IMR-90 (cell line): Measurements from ENCODE around the gene TAS2R50. TPM values are rescaled to one million over a fixed set of nuclear protein-coding genes. Genes with fewer than 3 reads are reported as not detected.

Experiments
- ATAC-seq: fragments of 200-7000 bp; cut with Tn5 transposase; 2 replicates; pipeline ENCODE4 v1.9.1; 2020; ENCODE audit warnings: low read depth, mild to moderate bottlenecking, moderate library complexity
- BruUV-seq: library from RNA; stranded (reverse); fragments of 400-500 nt; replicated peaks from 2 replicates; lab custom pipeline; 2021; lab: Mats Ljungman, UMichigan
- CTCF ChIA-PET: fragments of 300-600 bp; formaldehyde crosslinking; extraction: SDS; loops from one replicate; lab custom pipeline; 2021; ENCODE audit warnings: antibody characterized with exemption; lab: Yijun Ruan, JAX
- POLR2A ChIA-PET: fragments of 300-600 bp; sonication (Branson Sonifier 250); formaldehyde crosslinking; loops from one replicate; lab custom pipeline; 2022; ENCODE audit warnings: antibody characterized with exemption; ENCODE audit not compliant: unreplicated experiment; lab: Charles Lee
- DNase-seq: peaks from one replicate; pipeline ENCODE4 v3.0.0; 2013
- H2AFZ ChIP-seq: replicated peaks from 2 replicates; pipeline ENCODE3; 2013; ENCODE audit warnings: low read length, mild to moderate bottlenecking; ENCODE audit not compliant: poor library complexity
- H2AK5ac ChIP-seq: 2 replicates; pipeline ENCODE4 v1.6.1; 2013; ENCODE audit warnings: low read depth, low read length, inconsistent platforms
- H2AK9ac ChIP-seq: replicated peaks from 2 replicates; pipeline ENCODE3; 2013; ENCODE audit warnings: mild to moderate bottlenecking, low read depth, low read length, moderate library complexity; ENCODE audit not compliant: poor library complexity
- H2BK120ac ChIP-seq: 2 replicates; pipeline ENCODE4 v1.6.1; 2013; ENCODE audit warnings: low read depth, low read length, inconsistent platforms
- H2BK15ac ChIP-seq: 3 replicates; pipeline ENCODE4 v1.6.1; 2013; ENCODE audit warnings: low read depth, low read length, inconsistent platforms
- H2BK20ac ChIP-seq: 2 replicates; pipeline ENCODE4 v1.6.1; 2013; ENCODE audit warnings: low read depth, mild to moderate bottlenecking, inconsistent platforms, low read length, moderate library complexity
- H2BK5ac ChIP-seq: 2 replicates; pipeline ENCODE4 v1.6.1; 2013; ENCODE audit warnings: mild to moderate bottlenecking, low read depth, low read length, inconsistent platforms; ENCODE audit not compliant: poor library complexity, severe bottlenecking
- H3K14ac ChIP-seq: replicated peaks from 2 replicates; pipeline ENCODE4 v1.6.1; 2013; ENCODE audit warnings: low read depth, low read length, inconsistent platforms
- H3K18ac ChIP-seq: 2 replicates; pipeline ENCODE4 v1.6.1; 2013; ENCODE audit warnings: low read depth, low read length, control low read depth
- H3K23ac ChIP-seq: 2 replicates; pipeline ENCODE4 v1.6.1; 2013; ENCODE audit warnings: low read depth, low read length, inconsistent platforms
- H3K27ac ChIP-seq: 2 replicates; pipeline ENCODE4 v1.5.1; 2013; ENCODE audit warnings: mild to moderate bottlenecking, control low read depth, low read length; ENCODE audit not compliant: insufficient read depth
- H3K27me3 ChIP-seq: 2 replicates; pipeline ENCODE4 v1.6.1; 2013; ENCODE audit warnings: low read length; ENCODE audit not compliant: control insufficient read depth, insufficient read depth
- H3K36me3 ChIP-seq: 2 replicates; pipeline ENCODE4 v1.6.1; 2013; ENCODE audit warnings: low read length, mixed read lengths; ENCODE audit not compliant: control insufficient read depth, insufficient read depth
- H3K4ac ChIP-seq: 2 replicates; pipeline ENCODE4 v1.6.1; 2013; ENCODE audit warnings: low read depth, low read length, inconsistent platforms
- H3K4me1 ChIP-seq: 2 replicates; pipeline ENCODE4 v1.6.1; 2013; ENCODE audit warnings: low read length, mixed read lengths; ENCODE audit not compliant: control insufficient read depth, insufficient read depth
- H3K4me2 ChIP-seq: 2 replicates; pipeline ENCODE4 v1.6.1; 2013; ENCODE audit warnings: low read depth, mild to moderate bottlenecking, control low read depth, low read length, moderate library complexity
- H3K4me3 ChIP-seq: 2 replicates; pipeline ENCODE4 v1.5.1; 2013; ENCODE audit warnings: low read depth, mild to moderate bottlenecking, control low read depth, low read length, moderate library complexity; ENCODE audit not compliant: insufficient read depth
- H3K56ac ChIP-seq: 2 replicates; pipeline ENCODE4 v1.6.1; 2013; ENCODE audit warnings: low read length, inconsistent platforms; ENCODE audit not compliant: insufficient read depth; ENCODE audit errors: extremely low read depth
- H3K79me1 ChIP-seq, 2 experiments: 2 replicates each; pipeline ENCODE4 v1.6.1; 2013; ENCODE audit warnings: low read length in 2 of 2, inconsistent platforms in 1 of 2, low read depth in 1 of 2
- H3K9ac ChIP-seq: 2 replicates; pipeline ENCODE4 v1.6.1; 2013; ENCODE audit warnings: low read depth, low read length, control low read depth
- H3K9me1 ChIP-seq: 2 replicates; pipeline ENCODE4 v1.6.1; 2013; ENCODE audit warnings: low read length, inconsistent platforms; ENCODE audit not compliant: insufficient read depth
- H3K9me3 ChIP-seq: 2 replicates; pipeline ENCODE4 v1.6.1; 2013; ENCODE audit warnings: low read length; ENCODE audit not compliant: control insufficient read depth, insufficient read depth
- H4K20me1 ChIP-seq: 2 replicates; pipeline ENCODE4 v1.6.1; 2013; ENCODE audit warnings: low read length, inconsistent platforms; ENCODE audit not compliant: insufficient read depth
- H4K5ac ChIP-seq: 2 replicates; pipeline ENCODE4 v1.6.1; 2013; ENCODE audit warnings: mild to moderate bottlenecking, low read depth, low read length, control low read depth
- H4K8ac ChIP-seq, 2 experiments: 2 replicates each; pipeline ENCODE4 v1.6.1; 2013; ENCODE audit warnings: low read depth in 2 of 2, low read length in 2 of 2, control low read depth in 1 of 2, inconsistent platforms in 1 of 2
- H4K91ac ChIP-seq: 2 replicates; pipeline ENCODE4 v1.6.1; 2013; ENCODE audit warnings: low read depth, low read length, inconsistent platforms; ENCODE audit not compliant: insufficient read depth
- BHLHE40 ChIP-seq: fragments of 150-350 bp; IDR thresholded peaks from 2 replicates; pipeline ENCODE4 v1.6.1; 2016; ENCODE audit warnings: mild to moderate bottlenecking, low read depth, low read length
- CEBPB ChIP-seq: IDR thresholded peaks from 2 replicates; pipeline ENCODE4 v1.6.1; 2012; ENCODE audit warnings: low read depth, low read length, improper control_type of control experiment
- CHD1 ChIP-seq: IDR thresholded peaks from 2 replicates; pipeline ENCODE4 v1.6.1; 2012; ENCODE audit warnings: low read depth, low read length, improper control_type of control experiment
- CTCF ChIP-seq: conservative IDR thresholded peaks from 2 replicates; pipeline ENCODE4 v1.5.1; 2012; ENCODE audit warnings: mild to moderate bottlenecking, low read depth, low read length, improper control_type of control experiment
- ELK1 ChIP-seq: fragments of 150-350 bp; IDR thresholded peaks from 2 replicates; pipeline ENCODE4 v1.6.1; 2016; ENCODE audit warnings: low read depth, mild to moderate bottlenecking, low read length, moderate library complexity, borderline replicate concordance
- FOS ChIP-seq: fragments of 150-350 bp; IDR thresholded peaks from 2 replicates; pipeline ENCODE4 v1.6.1; 2016; ENCODE audit warnings: low read depth, low read length
- MAFK ChIP-seq: IDR thresholded peaks from 2 replicates; pipeline ENCODE4 v1.6.1; 2012; ENCODE audit warnings: low read depth, low read length, improper control_type of control experiment
- MAZ ChIP-seq: IDR thresholded peaks from 2 replicates; pipeline ENCODE4 v1.6.1; 2012; ENCODE audit warnings: low read depth, mild to moderate bottlenecking, low read length, improper control_type of control experiment, moderate library complexity, borderline replicate concordance
- MXI1 ChIP-seq: IDR thresholded peaks from 2 replicates; pipeline ENCODE4 v1.6.1; 2012; ENCODE audit warnings: low read depth, mild to moderate bottlenecking, low read length, moderate library complexity, borderline replicate concordance
- NFE2L2 ChIP-seq: fragments of 150-350 bp; IDR thresholded peaks from 2 replicates; pipeline ENCODE4 v1.6.1; 2016; ENCODE audit warnings: low read depth, mild to moderate bottlenecking, low read length
- POLR2A ChIP-seq: IDR thresholded peaks from 2 replicates; pipeline ENCODE4 v1.6.1; 2012; ENCODE audit warnings: mild to moderate bottlenecking, low read depth, low read length
- RAD21 ChIP-seq: IDR thresholded peaks from 2 replicates; pipeline ENCODE4 v1.6.1; 2012; ENCODE audit warnings: low read length, improper control_type of control experiment
- RCOR1 ChIP-seq: IDR thresholded peaks from 2 replicates; pipeline ENCODE4 v1.6.1; 2012; ENCODE audit warnings: mild to moderate bottlenecking, low read length, improper control_type of control experiment; ENCODE audit not compliant: insufficient replicate concordance
- RFX5 ChIP-seq: IDR thresholded peaks from 2 replicates; pipeline ENCODE4 v1.8.0; 2012; ENCODE audit warnings: low read depth, mild to moderate bottlenecking, low read length, moderate library complexity
- SMC3 ChIP-seq: fragments of 150-350 bp; IDR thresholded peaks from 2 replicates; pipeline ENCODE4 v1.6.1; 2016; ENCODE audit warnings: low read depth, mild to moderate bottlenecking, antibody characterized with exemption, low read length, moderate library complexity
- USF2 ChIP-seq: fragments of 150-350 bp; IDR thresholded peaks from 2 replicates; pipeline ENCODE4 v1.6.1; 2017; ENCODE audit warnings: mild to moderate bottlenecking, antibody characterized with exemption, low read length, low read depth
- WGBS, 2 experiments: methylation state at CpG; one replicate each; pipeline versions ENCODE4 v1.1.5 to v1.1.7; 2013; ENCODE audit warnings: missing lambda C conversion rate in 2 of 2; ENCODE audit not compliant: insufficient read length in 1 of 2; ENCODE audit errors: extremely low coverage in 2 of 2; 5-methylcytosine and 5-hydroxymethylcytosine counted together
- dilution Hi-C: fragments of 300-500 bp; cut with HindIII; formaldehyde crosslinking; loops from one replicate; pipeline ENCODE4 v1.14.3; 2018; ENCODE audit warnings: low sequenced_read_pairs; ENCODE audit not compliant: unreplicated experiment
- in situ Hi-C: fragments of 300-500 bp; cut with MboI; formaldehyde crosslinking; loops from 3 replicates; pipeline ENCODE4 v1.14.3; 2019; ENCODE audit warnings: low sequenced_read_pairs, inconsistent platforms, mixed read lengths
- intact Hi-C: fragments of 100-400 bp; cut with micrococcal nuclease; formaldehyde crosslinking; loops from 2 replicates; pipeline ENCODE4 v1.10.0; 2022
- polyA plus RNA-seq, 3 experiments: library from polyadenylated mRNA; depleted of rRNA; stranded (reverse); fragments of >200 nt; gene quantifications; 2 replicates each; pipeline ENCODE4 v1.2.3, GENCODE V29; 2012; ENCODE audit warnings: low replicate concordance in 1 of 3
- total RNA-seq: library from RNA; depleted of rRNA; stranded (reverse); fragments of >200 nt; gene quantifications from 2 replicates; pipeline ENCODE4 v1.2.3, GENCODE V29; 2012

TAS2R50 gene
- total and polyA plus RNA-seq, 2 of the 4 experiments (the other 2 are of a cell fraction) = 2.3 TPM; not detected in 1

- Histone ChIP-seq H2BK120ac (no peak within 1 kb of the TSS), H3K18ac (no peak within 1 kb of the TSS), H2BK15ac (no peak within 1 kb of the TSS), H4K5ac (no peak within 1 kb of the TSS), H3K23ac (no peak within 1 kb of the TSS), H3K36me3 (no peaks in the 10 kb centered on the region), H3K4ac (no peak within 1 kb of the TSS), H3K9me1 (no peaks in the 10 kb centered on the region; the same call in 1 of the 2 replicates), H4K8ac (no peak within 1 kb of the TSS), H3K56ac (no peak within 1 kb of the TSS), H4K91ac (no peak within 1 kb of the TSS), H2BK5ac (no peak within 1 kb of the TSS), H3K27me3 (no peaks in the 10 kb centered on the region), H3K14ac (no peak within 1 kb of the TSS), H2AK5ac (no peak within 1 kb of the TSS), H3K9me3 (no peaks in the 10 kb centered on the region), H3K4me2 (no peak within 1 kb of the TSS), H3K4me3 (no peak within 1 kb of the TSS), H2BK20ac (no peak within 1 kb of the TSS), H2AK9ac (no peak within 1 kb of the TSS), H3K79me1 (no peaks in the 10 kb centered on the region; a peak in 1 of 4 replicates), H2AFZ (no peak within 1 kb of the TSS), H3K4me1 (peaks cover 2% of the 10 kb centered on the region; the same call in 1 of the 2 replicates), H4K20me1 (no peaks in the 10 kb centered on the region), H3K27ac (no peak within 1 kb of the TSS), H3K9ac (no peak within 1 kb of the TSS)
- CTCF ChIA-PET = no interaction called here
- no peak for TF ChIP-seq CEBPB
- no peak for TF ChIP-seq NFE2L2
- no peak for TF ChIP-seq CHD1
- TF ChIP-seq CTCF = no peak
- TF ChIP-seq USF2 = no peak
- no peak for TF ChIP-seq MXI1
- no peak for TF ChIP-seq ELK1
- TF ChIP-seq RFX5 = no peak
- no peak for TF ChIP-seq BHLHE40
- no peak for TF ChIP-seq MAFK
- no peak for TF ChIP-seq SMC3
- no peak for TF ChIP-seq POLR2A
- TF ChIP-seq RCOR1 = no peak
- no peak for TF ChIP-seq MAZ
- TF ChIP-seq FOS = no peak
- TF ChIP-seq RAD21 = no peak
- no TSS peak for BruUV-seq
- intact Hi-C loops = no loop called here
- dilution Hi-C loops = no loop called here
- ATAC-seq (no peak), DNase-seq (no peak)
- WGBS, 2 experiments = no CpG with 5 or more reads among the region's 1 CpG
- in situ Hi-C loops = no loop called here
- POLR2A ChIA-PET = no interaction called here
These were observed 47.5 kb downstream of the TAS2R50 start, which contains the start of gene TAS2R14 for GRCh38 chr12:10939163-10939562. TAS2R14 (minus strand) TSS chr12:10939263; CDS start chr12:10939207, 56 bp downstream.
